Measurements from ENCODE around the gene HMGCS1.

- TF ChIP-seq CTCF (IDR thresholded peaks at IDR 0.05; ENCODE audit: insufficient read depth, low read length), result no peak
- TF ChIP-seq REST (IDR thresholded peaks at IDR 0.05; ENCODE audit: insufficient replicate concordance, low read depth), result no peak
- no peak for TF ChIP-seq POLR2AphosphoS5 (IDR thresholded peaks at IDR 0.05; ENCODE audit: low read depth)
- no peak for TF ChIP-seq GABPA (IDR thresholded peaks at IDR 0.05; ENCODE audit: low read depth)
- no peak for TF ChIP-seq SPI1 (IDR thresholded peaks at IDR 0.05; ENCODE audit: borderline replicate concordance, low read depth)
These were observed 45.1 kb upstream of the HMGCS1 start for GRCh38 chr5:43358301-43358700.
